HepG2 (cell line): ENCODE data around the gene ITIH1. TPM values are rescaled to one million over a fixed set of nuclear protein-coding genes. Genes with fewer than 3 reads are reported as not detected.

ENCODE experiments used
- EED ChIP-seq: sonication (generic); formaldehyde crosslinking; IDR thresholded peaks from 2 replicates; pipeline ENCODE4 v1.5.0; 2020; ENCODE audit warnings: mild to moderate bottlenecking, missing genetic modification reagents
- HNRNPH1 ChIP-seq: fragments of 200-400 bp; formaldehyde crosslinking; optimal IDR thresholded peaks from 2 replicates; pipeline ENCODE3; 2017; ENCODE audit warnings: mild to moderate bottlenecking, low read depth, low read length
- HNRNPK ChIP-seq: fragments of 200-400 bp; formaldehyde crosslinking; IDR thresholded peaks from 2 replicates; pipeline ENCODE4 v1.6.1; 2018; ENCODE audit warnings: low read length, low read depth, moderate library complexity, mild to moderate bottlenecking; ENCODE audit not compliant: poor library complexity, severe bottlenecking
- KDM3A ChIP-seq: IDR thresholded peaks from 2 replicates; pipeline ENCODE4 v1.6.1; 2018; ENCODE audit warnings: low read depth, missing compliant biosample characterization
- MATR3 ChIP-seq: sonication (generic); formaldehyde crosslinking; IDR thresholded peaks from 2 replicates; pipeline ENCODE4 v1.4.0; 2020; ENCODE audit warnings: missing genetic modification reagents
- MBD4 ChIP-seq: IDR thresholded peaks from 2 replicates; pipeline ENCODE4 v1.6.1; 2012; ENCODE audit warnings: low read length, inconsistent platforms, borderline replicate concordance
- MXI1 ChIP-seq: IDR thresholded peaks from 3 replicates; pipeline ENCODE4 v1.6.1; 2012; ENCODE audit warnings: low read depth, low read length, inconsistent platforms, borderline replicate concordance
- MYC ChIP-seq: sonication (generic); formaldehyde crosslinking; IDR thresholded peaks from 2 replicates; pipeline ENCODE4 v1.9.0; 2021; ENCODE audit warnings: missing genetic modification reagents, borderline replicate concordance
- PHF8 ChIP-seq: sonication (generic); formaldehyde crosslinking; IDR thresholded peaks from 2 replicates; pipeline ENCODE4 v1.5.0; 2020; ENCODE audit warnings: missing genetic modification reagents
- PLRG1 ChIP-seq: fragments of 450-650 bp; conservative IDR thresholded peaks from 2 replicates; pipeline ENCODE4 v1.6.1; 2016
- RNF2 ChIP-seq: fragments of 450-650 bp; conservative IDR thresholded peaks from 2 replicates; pipeline ENCODE4 v1.6.1; 2016; ENCODE audit warnings: low read depth
- ZEB1 ChIP-seq: IDR thresholded peaks from 2 replicates; pipeline ENCODE4 v1.6.1; 2012; ENCODE audit warnings: mild to moderate bottlenecking, low read depth, inconsistent platforms; ENCODE audit not compliant: insufficient replicate concordance
- ZFYVE20 ChIP-seq: sonication (generic); formaldehyde crosslinking; IDR thresholded peaks from 2 replicates; pipeline ENCODE4 v1.8.0; 2023; ENCODE audit warnings: low read depth, mild to moderate bottlenecking, moderate library complexity, missing genetic modification reagents, borderline replicate concordance
- ZNF17 ChIP-seq: sonication (generic); formaldehyde crosslinking; IDR thresholded peaks from 2 replicates; pipeline ENCODE4 v1.5.0; 2020; ENCODE audit warnings: mild to moderate bottlenecking, missing genetic modification reagents
- ZNF552 ChIP-seq: sonication (generic); formaldehyde crosslinking; IDR thresholded peaks from 2 replicates; pipeline ENCODE4 v1.9.0; 2022; ENCODE audit warnings: missing genetic modification reagents, mild to moderate bottlenecking, borderline replicate concordance
- ZNF670 ChIP-seq: sonication (generic); formaldehyde crosslinking; IDR thresholded peaks from 2 replicates; pipeline ENCODE4 v1.8.0; 2022; ENCODE audit warnings: mild to moderate bottlenecking, missing genetic modification reagents, borderline replicate concordance
- ZNF749 ChIP-seq: sonication (generic); formaldehyde crosslinking; IDR thresholded peaks from 2 replicates; pipeline ENCODE4 v1.8.0; 2022; ENCODE audit warnings: mild to moderate bottlenecking, missing genetic modification reagents, moderate library complexity, borderline replicate concordance
- ZNF772 ChIP-seq: sonication (generic); formaldehyde crosslinking; IDR thresholded peaks from 2 replicates; pipeline ENCODE4 v1.5.0; 2020; ENCODE audit warnings: mild to moderate bottlenecking, missing genetic modification reagents
- polyA plus RNA-seq, 8 experiments: library from polyadenylated mRNA; depleted of rRNA in 3 of 8; stranded (reverse) in 7 of 8; unstranded in 1 of 8; fragments of >200 nt; fragmentation: Illumina TruSeq in 4 of 8; extraction: Trizol in 4 of 8; gene quantifications; 2 replicates each; pipeline versions ENCODE4 v1.2.1 to v1.2.3, GENCODE V29; 2011 to 2016; ENCODE audit warnings: low read depth in 4 of 8, missing spikeins in 1 of 8, mixed read lengths in 1 of 8; ENCODE audit not compliant: insufficient read depth in 1 of 8
- total RNA-seq, 5 experiments: library from RNA; depleted of rRNA; stranded (reverse); fragments of >200 nt; fragmentation: Illumina TruSeq; extraction: Trizol; gene quantifications; 2 replicates each; pipeline ENCODE4 v1.2.3, GENCODE V29; 2016; ENCODE audit warnings: low read depth in 1 of 5
- TF ChIP-seq, protein P1 (sequence below): sonication (generic); formaldehyde crosslinking; IDR thresholded peaks from 2 replicates; pipeline ENCODE4 v1.8.1; 2022; ENCODE audit warnings: low read depth, mild to moderate bottlenecking, missing genetic modification reagents
- TF ChIP-seq, protein P2 (sequence below): sonication (generic); formaldehyde crosslinking; IDR thresholded peaks from 2 replicates; pipeline ENCODE4 v1.9.0; 2022; ENCODE audit warnings: low read depth, missing genetic modification reagents
- TF ChIP-seq, protein P3 (sequence below): sonication (generic); formaldehyde crosslinking; IDR thresholded peaks from 2 replicates; pipeline ENCODE4 v1.4.0; 2020; ENCODE audit warnings: missing genetic modification reagents, borderline replicate concordance
- TF ChIP-seq, protein P4 (sequence below): sonication (generic); formaldehyde crosslinking; IDR thresholded peaks from 2 replicates; pipeline ENCODE4 v1.8.1; 2023; ENCODE audit warnings: mild to moderate bottlenecking, missing genetic modification reagents

ITIH1 gene
- total and polyA plus RNA-seq, 2 of the 13 experiments (the other 11 are each of a cell fraction or from before 2014, with no cell fraction given), result 12.3 to 19.6 TPM

DNA sequence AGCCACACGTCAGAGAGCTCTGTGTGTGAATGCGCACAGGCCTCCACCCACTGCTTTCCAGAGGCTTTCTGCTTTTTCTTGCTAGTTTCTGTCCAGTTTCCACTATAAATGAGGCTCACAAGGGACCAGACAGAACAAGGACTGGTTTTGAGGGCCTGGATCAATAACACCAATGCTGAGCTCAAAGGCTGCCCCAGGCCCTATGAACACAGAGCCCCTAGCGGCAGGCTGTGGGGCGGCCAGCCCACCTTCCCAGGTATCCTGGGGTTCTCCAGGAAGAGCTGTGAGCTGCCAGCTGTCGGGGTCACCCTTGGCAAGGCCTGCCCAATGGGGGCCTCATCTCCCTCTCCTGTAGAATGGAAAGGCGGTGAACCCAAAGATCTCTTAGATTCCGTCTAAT is 15.0 kb downstream of the ITIH1 start (continued):
- TF ChIP-seq ZNF17, result no peak
- TF ChIP-seq EED (CRISPR knock-in tag), result no peak
- TF ChIP-seq, protein P1, sequence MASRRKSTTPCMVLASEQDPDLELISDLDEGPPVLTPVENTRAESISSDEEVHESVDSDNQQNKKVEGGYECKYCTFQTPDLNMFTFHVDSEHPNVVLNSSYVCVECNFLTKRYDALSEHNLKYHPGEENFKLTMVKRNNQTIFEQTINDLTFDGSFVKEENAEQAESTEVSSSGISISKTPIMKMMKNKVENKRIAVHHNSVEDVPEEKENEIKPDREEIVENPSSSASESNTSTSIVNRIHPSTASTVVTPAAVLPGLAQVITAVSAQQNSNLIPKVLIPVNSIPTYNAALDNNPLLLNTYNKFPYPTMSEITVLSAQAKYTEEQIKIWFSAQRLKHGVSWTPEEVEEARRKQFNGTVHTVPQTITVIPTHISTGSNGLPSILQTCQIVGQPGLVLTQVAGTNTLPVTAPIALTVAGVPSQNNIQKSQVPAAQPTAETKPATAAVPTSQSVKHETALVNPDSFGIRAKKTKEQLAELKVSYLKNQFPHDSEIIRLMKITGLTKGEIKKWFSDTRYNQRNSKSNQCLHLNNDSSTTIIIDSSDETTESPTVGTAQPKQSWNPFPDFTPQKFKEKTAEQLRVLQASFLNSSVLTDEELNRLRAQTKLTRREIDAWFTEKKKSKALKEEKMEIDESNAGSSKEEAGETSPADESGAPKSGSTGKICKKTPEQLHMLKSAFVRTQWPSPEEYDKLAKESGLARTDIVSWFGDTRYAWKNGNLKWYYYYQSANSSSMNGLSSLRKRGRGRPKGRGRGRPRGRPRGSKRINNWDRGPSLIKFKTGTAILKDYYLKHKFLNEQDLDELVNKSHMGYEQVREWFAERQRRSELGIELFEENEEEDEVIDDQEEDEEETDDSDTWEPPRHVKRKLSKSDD (CRISPR knock-in tag), result no peak
- no peak for TF ChIP-seq ZNF552 (CRISPR knock-in tag)
- TF ChIP-seq ZNF670 (CRISPR knock-in tag), result no peak
- TF ChIP-seq MYC, result no peak
- no peak for TF ChIP-seq ZNF772 (CRISPR knock-in tag)
- TF ChIP-seq RNF2, result no peak
- TF ChIP-seq, protein P2, sequence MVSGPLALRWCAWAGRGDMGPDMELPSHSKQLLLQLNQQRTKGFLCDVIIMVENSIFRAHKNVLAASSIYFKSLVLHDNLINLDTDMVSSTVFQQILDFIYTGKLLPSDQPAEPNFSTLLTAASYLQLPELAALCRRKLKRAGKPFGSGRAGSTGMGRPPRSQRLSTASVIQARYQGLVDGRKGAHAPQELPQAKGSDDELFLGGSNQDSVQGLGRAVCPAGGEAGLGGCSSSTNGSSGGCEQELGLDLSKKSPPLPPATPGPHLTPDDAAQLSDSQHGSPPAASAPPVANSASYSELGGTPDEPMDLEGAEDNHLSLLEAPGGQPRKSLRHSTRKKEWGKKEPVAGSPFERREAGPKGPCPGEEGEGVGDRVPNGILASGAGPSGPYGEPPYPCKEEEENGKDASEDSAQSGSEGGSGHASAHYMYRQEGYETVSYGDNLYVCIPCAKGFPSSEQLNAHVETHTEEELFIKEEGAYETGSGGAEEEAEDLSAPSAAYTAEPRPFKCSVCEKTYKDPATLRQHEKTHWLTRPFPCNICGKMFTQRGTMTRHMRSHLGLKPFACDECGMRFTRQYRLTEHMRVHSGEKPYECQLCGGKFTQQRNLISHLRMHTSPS (CRISPR knock-in tag), result no peak
- TF ChIP-seq HNRNPK, result no peak
- no peak for TF ChIP-seq MXI1
- 0 out of 2 replicates have a peak, but pooled peaks have one; percentile 11 for TF ChIP-seq KDM3A (CRISPR knock-in tag)
- no peak for TF ChIP-seq ZNF749 (CRISPR knock-in tag)
- TF ChIP-seq ZFYVE20, result no peak
- no peak for TF ChIP-seq ZEB1
- no peak for TF ChIP-seq HNRNPH1
- TF ChIP-seq, protein P3, sequence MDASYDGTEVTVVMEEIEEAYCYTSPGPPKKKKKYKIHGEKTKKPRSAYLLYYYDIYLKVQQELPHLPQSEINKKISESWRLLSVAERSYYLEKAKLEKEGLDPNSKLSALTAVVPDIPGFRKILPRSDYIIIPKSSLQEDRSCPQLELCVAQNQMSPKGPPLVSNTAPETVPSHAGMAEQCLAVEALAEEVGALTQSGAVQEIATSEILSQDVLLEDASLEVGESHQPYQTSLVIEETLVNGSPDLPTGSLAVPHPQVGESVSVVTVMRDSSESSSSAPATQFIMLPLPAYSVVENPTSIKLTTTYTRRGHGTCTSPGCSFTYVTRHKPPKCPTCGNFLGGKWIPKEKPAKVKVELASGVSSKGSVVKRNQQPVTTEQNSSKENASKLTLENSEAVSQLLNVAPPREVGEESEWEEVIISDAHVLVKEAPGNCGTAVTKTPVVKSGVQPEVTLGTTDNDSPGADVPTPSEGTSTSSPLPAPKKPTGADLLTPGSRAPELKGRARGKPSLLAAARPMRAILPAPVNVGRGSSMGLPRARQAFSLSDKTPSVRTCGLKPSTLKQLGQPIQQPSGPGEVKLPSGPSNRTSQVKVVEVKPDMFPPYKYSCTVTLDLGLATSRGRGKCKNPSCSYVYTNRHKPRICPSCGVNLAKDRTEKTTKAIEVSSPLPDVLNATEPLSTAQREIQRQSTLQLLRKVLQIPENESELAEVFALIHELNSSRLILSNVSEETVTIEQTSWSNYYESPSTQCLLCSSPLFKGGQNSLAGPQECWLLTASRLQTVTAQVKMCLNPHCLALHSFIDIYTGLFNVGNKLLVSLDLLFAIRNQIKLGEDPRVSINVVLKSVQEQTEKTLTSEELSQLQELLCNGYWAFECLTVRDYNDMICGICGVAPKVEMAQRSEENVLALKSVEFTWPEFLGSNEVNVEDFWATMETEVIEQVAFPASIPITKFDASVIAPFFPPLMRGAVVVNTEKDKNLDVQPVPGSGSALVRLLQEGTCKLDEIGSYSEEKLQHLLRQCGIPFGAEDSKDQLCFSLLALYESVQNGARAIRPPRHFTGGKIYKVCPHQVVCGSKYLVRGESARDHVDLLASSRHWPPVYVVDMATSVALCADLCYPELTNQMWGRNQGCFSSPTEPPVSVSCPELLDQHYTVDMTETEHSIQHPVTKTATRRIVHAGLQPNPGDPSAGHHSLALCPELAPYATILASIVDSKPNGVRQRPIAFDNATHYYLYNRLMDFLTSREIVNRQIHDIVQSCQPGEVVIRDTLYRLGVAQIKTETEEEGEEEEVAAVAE (CRISPR knock-in tag), result no peak
- no peak for TF ChIP-seq PLRG1
- TF ChIP-seq PHF8 (CRISPR knock-in tag), result 0 out of 2 replicates have a peak, but pooled peaks have one; percentile 30
- no peak for TF ChIP-seq MBD4
- TF ChIP-seq MATR3, result no peak
- TF ChIP-seq, protein P4, sequence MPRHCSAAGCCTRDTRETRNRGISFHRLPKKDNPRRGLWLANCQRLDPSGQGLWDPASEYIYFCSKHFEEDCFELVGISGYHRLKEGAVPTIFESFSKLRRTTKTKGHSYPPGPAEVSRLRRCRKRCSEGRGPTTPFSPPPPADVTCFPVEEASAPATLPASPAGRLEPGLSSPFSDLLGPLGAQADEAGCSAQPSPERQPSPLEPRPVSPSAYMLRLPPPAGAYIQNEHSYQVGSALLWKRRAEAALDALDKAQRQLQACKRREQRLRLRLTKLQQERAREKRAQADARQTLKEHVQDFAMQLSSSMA (CRISPR knock-in tag), result no peak
